ENCODE results near the gene IL36B.
"Not testable (repeated sequence)": the region's sequence is repeated elsewhere in the genome, so short reads cannot be mapped to it uniquely, and the experiment has no call there.

Gene IL36B

DNA sequence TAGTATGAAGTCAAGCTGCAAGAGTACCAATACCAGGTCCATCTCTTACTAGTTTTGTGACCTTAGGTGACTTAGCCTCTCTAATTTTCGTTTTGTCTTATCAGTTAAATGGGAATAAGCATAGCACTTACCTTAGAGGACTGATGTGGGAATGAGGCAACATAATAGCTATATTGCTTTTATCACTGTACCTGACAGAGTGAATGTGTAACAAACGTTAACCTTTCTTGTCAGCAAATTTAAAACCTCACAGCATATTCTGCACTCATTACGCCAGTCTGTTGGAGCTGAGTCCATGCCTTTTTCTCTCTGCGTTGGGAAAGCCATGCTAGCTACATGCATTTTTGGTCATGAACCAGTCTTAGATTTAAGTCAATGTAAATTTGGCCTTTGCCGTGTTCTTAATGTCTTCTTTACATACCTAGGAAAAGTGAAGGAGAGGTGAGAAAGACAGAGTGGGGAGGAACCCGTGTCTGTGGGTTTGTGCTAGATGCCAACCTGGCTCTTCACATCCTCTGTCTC, at the start of gene IL36B:
Gene IL36B (minus strand): TSS at position 472 of the 522 bp plus-strand sequence.
- DNase-seq (ENCODE audit: extremely low read depth, insufficient read length) = no peak
- Histone ChIP-seq H3K27me3 (replicated peaks; ENCODE audit: control insufficient read depth, insufficient read depth, low read length) (no peaks in the 10 kb centered on the region), H3K36me3 (ENCODE audit: control insufficient read depth, insufficient read depth, low read length) (no peaks in the 10 kb centered on the region), H3K4me3 (replicated peaks; ENCODE audit: low read depth, low read length) (no peak within 1 kb of the TSS)
- TF ChIP-seq, protein P1, sequence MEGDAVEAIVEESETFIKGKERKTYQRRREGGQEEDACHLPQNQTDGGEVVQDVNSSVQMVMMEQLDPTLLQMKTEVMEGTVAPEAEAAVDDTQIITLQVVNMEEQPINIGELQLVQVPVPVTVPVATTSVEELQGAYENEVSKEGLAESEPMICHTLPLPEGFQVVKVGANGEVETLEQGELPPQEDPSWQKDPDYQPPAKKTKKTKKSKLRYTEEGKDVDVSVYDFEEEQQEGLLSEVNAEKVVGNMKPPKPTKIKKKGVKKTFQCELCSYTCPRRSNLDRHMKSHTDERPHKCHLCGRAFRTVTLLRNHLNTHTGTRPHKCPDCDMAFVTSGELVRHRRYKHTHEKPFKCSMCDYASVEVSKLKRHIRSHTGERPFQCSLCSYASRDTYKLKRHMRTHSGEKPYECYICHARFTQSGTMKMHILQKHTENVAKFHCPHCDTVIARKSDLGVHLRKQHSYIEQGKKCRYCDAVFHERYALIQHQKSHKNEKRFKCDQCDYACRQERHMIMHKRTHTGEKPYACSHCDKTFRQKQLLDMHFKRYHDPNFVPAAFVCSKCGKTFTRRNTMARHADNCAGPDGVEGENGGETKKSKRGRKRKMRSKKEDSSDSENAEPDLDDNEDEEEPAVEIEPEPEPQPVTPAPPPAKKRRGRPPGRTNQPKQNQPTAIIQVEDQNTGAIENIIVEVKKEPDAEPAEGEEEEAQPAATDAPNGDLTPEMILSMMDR (IDR thresholded peaks at IDR 0.05; ENCODE audit: insufficient read depth, low read length, poor library complexity, severe bottlenecking) = no peak

DNA sequence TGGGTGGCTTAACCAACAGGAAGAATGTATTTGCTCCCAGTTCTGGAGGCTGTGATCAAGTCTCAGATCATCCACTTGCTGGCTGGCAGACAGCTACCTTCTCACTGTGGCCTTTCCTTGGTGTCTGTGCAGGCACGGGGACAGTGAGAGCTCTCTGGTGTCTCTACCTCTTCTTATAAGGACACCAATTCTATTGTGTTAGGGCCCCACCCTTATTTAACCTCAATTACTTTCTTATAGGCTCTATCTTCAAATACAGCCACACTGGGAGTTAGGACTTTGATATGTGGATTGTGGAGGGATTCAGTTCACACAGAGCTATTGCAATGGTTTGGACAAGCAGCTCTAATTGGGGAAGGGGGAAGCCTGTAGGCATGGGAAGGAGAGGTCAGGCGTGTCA, 49.5 kb upstream of the IL36B start:
- H3K36me3 ChIP-seq (ENCODE audit: control insufficient read depth, insufficient read depth, low read length) = no peaks in the 10 kb centered on the region

DNA sequence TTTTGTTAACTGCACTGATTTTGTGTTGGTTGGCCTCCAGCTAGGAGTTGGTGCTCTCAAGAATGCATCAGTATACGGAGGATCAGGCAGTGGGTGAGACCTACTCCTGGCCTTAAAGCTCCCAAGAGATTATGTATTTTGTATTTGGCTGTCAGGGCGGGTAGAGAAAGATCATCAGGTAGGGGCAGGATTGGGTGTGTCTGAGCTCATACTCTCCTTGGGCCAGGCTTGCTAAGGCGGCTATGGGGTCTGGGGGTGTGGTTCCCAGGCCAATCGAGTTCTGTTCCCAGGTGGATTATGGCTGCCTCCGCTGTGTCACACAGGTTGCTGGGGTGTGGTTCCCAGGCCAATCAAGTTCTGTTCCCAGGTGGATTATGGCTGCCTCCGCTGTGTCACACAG, 45.9 kb upstream of the IL36B start:
- no peaks in the 10 kb centered on the region for H3K36me3 ChIP-seq (ENCODE audit: control insufficient read depth, insufficient read depth, low read length)
- TF ChIP-seq, protein P1 (IDR thresholded peaks at IDR 0.05; ENCODE audit: insufficient read depth, low read length, poor library complexity, severe bottlenecking) = no peak
- no peak for DNase-seq (ENCODE audit: extremely low read depth, insufficient read length)
- no peaks in the 10 kb centered on the region for H3K27me3 ChIP-seq (replicated peaks; ENCODE audit: control insufficient read depth, insufficient read depth, low read length)
- no peak overlapping the region for H3K4me3 ChIP-seq (replicated peaks; ENCODE audit: low read depth, low read length)

More for the DNA sequence above, 49.5 kb upstream of the IL36B start:
- no peak for DNase-seq (ENCODE audit: extremely low read depth, insufficient read length)
- TF ChIP-seq, protein P1 (IDR thresholded peaks at IDR 0.05; ENCODE audit: insufficient read depth, low read length, poor library complexity, severe bottlenecking) = no peak
- Histone ChIP-seq H3K27me3 (replicated peaks; ENCODE audit: control insufficient read depth, insufficient read depth, low read length) (no peaks in the 10 kb centered on the region), H3K4me3 (replicated peaks; ENCODE audit: low read depth, low read length) (no peak overlapping the region)

DNA sequence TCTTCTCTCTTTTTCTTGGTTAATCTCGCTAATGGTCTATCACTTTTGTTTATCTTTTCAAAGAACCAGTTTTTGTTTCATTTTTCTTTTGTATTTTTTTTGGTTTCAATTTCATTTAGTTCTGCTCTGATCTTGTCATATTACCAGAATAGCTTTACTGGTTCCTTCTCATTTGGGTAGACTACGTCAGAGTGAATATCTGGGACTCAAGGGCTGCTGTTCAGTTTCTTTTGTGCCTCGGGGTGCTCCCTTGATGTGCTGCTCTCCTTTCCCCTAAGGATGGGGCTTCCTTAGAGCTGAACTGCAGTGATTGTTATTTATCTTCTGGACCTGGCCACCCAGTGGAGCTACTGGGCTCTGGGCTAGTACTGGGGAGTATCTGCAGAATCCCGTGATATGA, 45.4 kb upstream of the IL36B start:
- H3K4me3 ChIP-seq (replicated peaks; ENCODE audit: low read depth, low read length) = no peak overlapping the region
- TF ChIP-seq, protein P1 (IDR thresholded peaks at IDR 0.05; ENCODE audit: insufficient read depth, low read length, poor library complexity, severe bottlenecking) = no peak
- no peak for DNase-seq (ENCODE audit: extremely low read depth, insufficient read length)

DNA sequence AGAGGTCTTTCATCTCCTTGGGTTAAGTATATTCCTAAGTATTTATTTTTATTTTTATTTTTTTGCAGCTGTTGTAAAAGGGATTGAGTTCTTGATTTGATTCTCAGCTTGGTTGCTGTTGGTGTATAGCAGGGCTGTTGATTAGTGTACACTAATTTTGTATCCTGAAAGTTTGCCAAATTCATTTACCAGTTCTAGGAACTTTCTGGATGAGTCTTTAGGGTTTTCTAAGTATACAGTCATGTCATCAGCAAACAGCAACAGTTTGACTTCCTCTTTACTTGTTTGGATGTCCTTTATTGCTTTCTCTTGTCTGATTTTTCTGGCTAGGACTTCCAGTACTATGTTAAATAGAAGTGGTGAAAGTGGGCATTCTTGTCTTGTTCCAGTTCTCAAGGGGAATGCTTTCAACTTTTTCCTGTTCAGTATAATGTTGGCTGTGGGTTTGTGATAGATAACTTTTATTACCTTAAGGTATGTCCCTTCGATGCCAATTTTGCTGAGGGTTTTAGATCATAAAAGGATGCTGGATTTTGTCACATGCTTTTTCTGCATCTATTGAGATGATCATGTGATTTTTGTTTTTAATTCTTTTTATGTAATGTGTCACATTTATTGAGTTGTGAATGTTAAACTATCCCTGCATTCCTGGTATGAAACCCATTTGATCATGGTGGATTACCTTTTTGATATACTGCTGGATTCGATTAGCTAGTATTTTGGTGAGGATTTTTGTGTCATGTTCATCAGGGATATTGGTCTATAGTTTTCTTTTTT, 44.4 kb upstream of the IL36B start:
- DNase-seq (ENCODE audit: extremely low read depth, insufficient read length) = not testable (repeated sequence)

More for the DNA sequence above, 45.4 kb upstream of the IL36B start:
- no peaks in the 10 kb centered on the region for H3K27me3 ChIP-seq (replicated peaks; ENCODE audit: control insufficient read depth, insufficient read depth, low read length)
- H3K36me3 ChIP-seq (ENCODE audit: control insufficient read depth, insufficient read depth, low read length) = no peaks in the 10 kb centered on the region

DNA sequence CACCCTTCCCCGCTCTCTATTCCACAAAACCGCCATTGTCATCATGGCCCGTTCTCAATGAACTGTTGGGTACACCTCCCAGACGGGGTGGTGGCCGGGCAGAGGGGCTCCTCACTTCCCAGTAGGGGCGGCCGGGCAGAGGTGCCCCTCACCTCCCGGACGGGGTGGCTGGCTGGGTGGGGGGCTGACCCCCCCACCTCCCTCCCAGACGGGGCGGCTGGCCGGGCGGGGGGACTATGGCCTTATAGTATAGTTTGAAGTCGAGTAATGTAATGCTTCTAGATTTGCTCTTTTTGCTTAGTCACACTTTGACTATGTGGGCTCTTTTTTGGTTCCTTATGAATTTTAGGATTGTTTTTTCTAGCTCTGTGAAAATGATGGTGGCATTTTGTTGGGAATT, 43.6 kb upstream of the IL36B start:
- DNase-seq (ENCODE audit: extremely low read depth, insufficient read length); H3K36me3 ChIP-seq (ENCODE audit: control insufficient read depth, insufficient read depth, low read length); H3K4me3 ChIP-seq (replicated peaks; ENCODE audit: low read depth, low read length); H3K27me3 ChIP-seq (replicated peaks; ENCODE audit: control insufficient read depth, insufficient read depth, low read length): not testable (repeated sequence)

More for the DNA sequence above, 44.4 kb upstream of the IL36B start:
- not testable (repeated sequence) for H3K36me3 ChIP-seq (ENCODE audit: control insufficient read depth, insufficient read depth, low read length); H3K4me3 ChIP-seq (replicated peaks; ENCODE audit: low read depth, low read length); H3K27me3 ChIP-seq (replicated peaks; ENCODE audit: control insufficient read depth, insufficient read depth, low read length)
